ENCODE results near the gene PNPLA5.

Gene PNPLA5

GRCh38 chr22:43854786-43855271 is 37.0 kb downstream of the PNPLA5 start:
- no peak for DNase-seq (ENCODE audit: low read depth in 2 of 2)

- no peak for DNase-seq (ENCODE audit: low read depth in 2 of 2)
Measured at GRCh38 chr22:43854121-43854785, 37.6 kb downstream of the PNPLA5 start.

GRCh38 chr22:43853328-43853931 is 38.4 kb downstream of the PNPLA5 start:
- no peak for DNase-seq (ENCODE audit: low read depth in 2 of 2)

GRCh38 chr22:43852573-43853327 is 39.1 kb downstream of the PNPLA5 start:
- no peak for DNase-seq (ENCODE audit: low read depth in 2 of 2)

- no peak for DNase-seq (ENCODE audit: low read depth in 2 of 2)
Measured at GRCh38 chr22:43851979-43852307, 39.9 kb downstream of the PNPLA5 start.

- no peak for DNase-seq (ENCODE audit: low read depth in 2 of 2)
Measured at GRCh38 chr22:43851058-43851978, 40.5 kb downstream of the PNPLA5 start.

- DNase-seq (ENCODE audit: low read depth in 2 of 2): no peak
Measured at GRCh38 chr22:43850529-43850928, 41.3 kb downstream of the PNPLA5 start.

GRCh38 chr22:43849731-43850130 is 42.1 kb downstream of the PNPLA5 start:
- no peak for DNase-seq (ENCODE audit: low read depth in 2 of 2)

GRCh38 chr22:43848366-43849171 is 43.2 kb downstream of the PNPLA5 start:
- no peak for DNase-seq (ENCODE audit: low read depth in 2 of 2)

GRCh38 chr22:43847376-43848289 is 44.2 kb downstream of the PNPLA5 start:
- no peak for DNase-seq (ENCODE audit: low read depth in 2 of 2)

- no peak for DNase-seq (ENCODE audit: low read depth in 2 of 2)
Measured at GRCh38 chr22:43846966-43847365, 44.8 kb downstream of the PNPLA5 start.

GRCh38 chr22:43845981-43846380 is 45.8 kb downstream of the PNPLA5 start:
- no peak for DNase-seq (ENCODE audit: low read depth in 2 of 2)

GRCh38 chr22:43844560-43845545 is 47.0 kb downstream of the PNPLA5 start:
- DNase-seq (ENCODE audit: low read depth in 2 of 2): no peak

GRCh38 chr22:43843783-43844530 is 47.9 kb downstream of the PNPLA5 start:
- DNase-seq (ENCODE audit: low read depth in 2 of 2): no peak

GRCh38 chr22:43841742-43842141 is 50.1 kb downstream of the PNPLA5 start:
- DNase-seq (ENCODE audit: low read depth in 2 of 2): no peak

GRCh38 chr22:43840851-43841250 is 51.0 kb downstream of the PNPLA5 start:
- DNase-seq (ENCODE audit: low read depth in 2 of 2): no peak

GRCh38 chr22:43840431-43840830 is 51.4 kb downstream of the PNPLA5 start:
- DNase-seq (ENCODE audit: low read depth in 2 of 2): no peak

GRCh38 chr22:43839781-43840180 is 52.0 kb downstream of the PNPLA5 start:
- DNase-seq (ENCODE audit: low read depth in 2 of 2): no peak
